Gastrocnemius medialis (tissue), 4 donors: ENCODE data around the gene SPOCK1. TPM values are rescaled to one million over a fixed set of nuclear protein-coding genes. Genes with fewer than 3 reads are reported as not detected.

Experiments
- ATAC-seq, 2 donors: fragments of 150-250 bp; one replicate each; pipeline ENCODE4 v1.9.1; 2016
- DNase-seq, 2 donors: peaks; one replicate each; pipeline ENCODE4 v3.0.0-alpha.2; 2019
- H3K27ac ChIP-seq, 4 donors: fragments of 200-600 bp; sonication (generic); 1 replicate in 1 of 4; 2 replicates in 3 of 4; pipeline ENCODE4 v1.5.1; 2016 to 2018; ENCODE audit warnings: mild to moderate bottlenecking in 2 of 4, moderate library complexity in 1 of 4
- H3K27me3 ChIP-seq, 3 donors: fragments of 200-600 bp; sonication (generic) in 2 of 3; 1 replicate in 1 of 3; 2 replicates in 2 of 3; pipeline versions ENCODE4 v1.5.1 to v1.6.0; 2016 to 2019; ENCODE audit warnings: mild to moderate bottlenecking in 1 of 3, moderate library complexity in 1 of 3
- H3K36me3 ChIP-seq, 2 donors: fragments of 200-600 bp; sonication (generic) in 1 of 2; one replicate each; pipeline ENCODE4 v1.5.1; 2017 to 2018
- H3K4me1 ChIP-seq, 2 donors: fragments of 200-600 bp; sonication (generic) in 1 of 2; one replicate each; pipeline ENCODE4 v1.5.1; 2016 to 2017; ENCODE audit warnings: mild to moderate bottlenecking in 2 of 2
- H3K4me3 ChIP-seq, 4 donors: fragments of 200-600 bp; sonication (generic) in 3 of 4; 1 replicate in 1 of 4; 2 replicates in 3 of 4; pipeline ENCODE4 v1.5.1; 2016 to 2019; ENCODE audit warnings: mild to moderate bottlenecking in 2 of 4
- H3K9me3 ChIP-seq, 3 donors: fragments of 200-600 bp; sonication (generic) in 2 of 3; 1 replicate in 1 of 3; 2 replicates in 2 of 3; pipeline ENCODE4 v1.5.1; 2016 to 2019
- POLR2A ChIP-seq, 2 donors: fragments of 450-650 bp; IDR thresholded peaks; one replicate each; pipeline ENCODE4 v1.6.1; 2017; ENCODE audit warnings: antibody characterized with exemption in 2 of 2, mild to moderate bottlenecking in 2 of 2, moderate library complexity in 2 of 2
- in situ Hi-C, 4 donors: fragments of 200-750 bp; cut with MboI; loops; one replicate each; pipeline versions ENCODE4 v1.15.0 to v1.8.0; 2017; ENCODE audit warnings: low sequenced_read_pairs in 4 of 4
- intact Hi-C: fragments of 100-400 bp; cut with DNase I; formaldehyde crosslinking; loops from one replicate; pipeline ENCODE4 v1.15.1; 2023; ENCODE audit warnings: low total_unique reads
- total RNA-seq, 4 donors: library from RNA; depleted of rRNA; stranded (reverse); fragments of >200 nt; gene quantifications; one replicate each; pipeline versions ENCODE4 v1.1.0 to v1.2.3, GENCODE V29; 2016
- TF ChIP-seq, protein P1 (sequence below), 5 experiments: fragments of 450-650 bp in 3 of 5; fragments of 200-600 bp in 2 of 5; sonication (generic) in 2 of 5; IDR thresholded peaks in 4 of 5; conservative IDR thresholded peaks in 1 of 5; 1 replicate in 4 of 5; 2 replicates in 1 of 5; pipeline ENCODE4 v1.5.1; 2016 to 2019; ENCODE audit warnings: antibody characterized with exemption in 5 of 5, mild to moderate bottlenecking in 3 of 5, moderate library complexity in 3 of 5

The SPOCK1 gene
- total RNA-seq, 4 donors from 2014 or later, result 5.8 to 33.8 (median 25.3) TPM

DNA sequence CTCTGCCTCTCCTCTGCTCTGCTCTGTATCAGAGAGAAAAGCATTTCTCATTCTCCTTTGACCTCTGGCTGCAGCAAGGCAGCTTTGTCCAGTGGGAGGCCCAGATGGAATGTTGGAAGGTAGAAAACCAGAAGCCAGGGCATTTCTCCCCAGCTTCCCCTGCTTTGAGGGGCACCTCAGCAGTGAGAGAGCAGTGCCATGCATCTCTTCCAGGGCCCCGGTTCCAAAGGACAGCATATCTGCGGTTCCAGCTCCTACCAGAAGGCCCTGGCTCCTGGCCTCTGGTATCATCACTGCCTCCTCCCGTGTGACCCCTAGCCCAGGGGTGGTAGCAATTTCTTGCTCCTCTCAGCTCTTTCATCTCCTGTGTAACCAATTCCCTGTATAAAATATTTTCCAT is 190.8 kb downstream of the SPOCK1 start:
- ATAC-seq (no peak), DNase-seq (no peak)
- Histone ChIP-seq H3K36me3 (no peaks in the 10 kb centered on the region), H3K4me3 (no peak overlapping the region), H3K9me3 (no peaks in the 10 kb centered on the region), H3K4me1 (peaks cover 0 to 8% of the 10 kb centered on the region in 2 donors), H3K27me3 (no peaks in the 10 kb centered on the region), H3K27ac (peak overlapping the region in 1 of 4 donors; percentile 20)
- in situ Hi-C loops, result no loop called here
- TF ChIP-seq POLR2A (IDR thresholded peaks at IDR 0.05), result no peak
- TF ChIP-seq, protein P1, sequence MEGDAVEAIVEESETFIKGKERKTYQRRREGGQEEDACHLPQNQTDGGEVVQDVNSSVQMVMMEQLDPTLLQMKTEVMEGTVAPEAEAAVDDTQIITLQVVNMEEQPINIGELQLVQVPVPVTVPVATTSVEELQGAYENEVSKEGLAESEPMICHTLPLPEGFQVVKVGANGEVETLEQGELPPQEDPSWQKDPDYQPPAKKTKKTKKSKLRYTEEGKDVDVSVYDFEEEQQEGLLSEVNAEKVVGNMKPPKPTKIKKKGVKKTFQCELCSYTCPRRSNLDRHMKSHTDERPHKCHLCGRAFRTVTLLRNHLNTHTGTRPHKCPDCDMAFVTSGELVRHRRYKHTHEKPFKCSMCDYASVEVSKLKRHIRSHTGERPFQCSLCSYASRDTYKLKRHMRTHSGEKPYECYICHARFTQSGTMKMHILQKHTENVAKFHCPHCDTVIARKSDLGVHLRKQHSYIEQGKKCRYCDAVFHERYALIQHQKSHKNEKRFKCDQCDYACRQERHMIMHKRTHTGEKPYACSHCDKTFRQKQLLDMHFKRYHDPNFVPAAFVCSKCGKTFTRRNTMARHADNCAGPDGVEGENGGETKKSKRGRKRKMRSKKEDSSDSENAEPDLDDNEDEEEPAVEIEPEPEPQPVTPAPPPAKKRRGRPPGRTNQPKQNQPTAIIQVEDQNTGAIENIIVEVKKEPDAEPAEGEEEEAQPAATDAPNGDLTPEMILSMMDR (IDR thresholded peaks at IDR 0.05 in 4 of 5, conservative IDR thresholded peaks at IDR 0.05 in 1 of 5), result no peak
- intact Hi-C loops, result no loop called here

- in situ Hi-C loops (no loop called here), intact Hi-C loops (no loop called here)
Measured at GRCh38 chr5:137306903-137307302, 192.2 kb downstream of the SPOCK1 start.

DNA sequence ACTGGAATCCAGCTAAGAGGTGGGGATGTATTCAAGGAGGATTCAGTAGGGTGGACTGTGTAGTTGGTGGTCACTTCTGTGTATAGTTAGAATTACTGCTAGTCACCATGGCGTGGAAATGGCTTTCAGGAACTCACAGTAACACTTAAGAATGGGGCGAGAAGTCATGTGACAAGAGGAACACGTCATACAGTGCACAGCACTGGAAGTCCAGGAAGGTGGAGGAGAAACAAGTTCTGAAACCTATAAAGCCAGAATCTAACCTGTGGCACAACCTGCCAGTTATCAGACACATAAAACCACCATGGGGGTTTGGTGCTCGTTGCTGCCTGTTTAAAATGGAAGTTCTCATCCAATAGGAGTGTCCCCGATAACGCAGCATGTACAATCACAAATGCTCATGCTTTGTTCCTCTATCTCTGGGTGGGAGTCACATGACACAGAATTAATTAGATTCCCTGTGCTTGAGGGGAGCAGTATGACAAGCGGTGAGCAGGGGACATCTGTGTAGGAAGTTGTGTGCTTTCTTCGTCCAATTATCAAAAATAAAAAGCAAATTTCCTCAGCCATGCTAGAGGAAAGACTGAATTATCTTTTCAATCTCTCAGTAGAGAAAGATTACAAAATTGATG is 193.0 kb downstream of the SPOCK1 start:
- Histone ChIP-seq H3K36me3 (no peaks in the 10 kb centered on the region), H3K27ac (no peak overlapping the region), H3K27me3 (no peaks in the 10 kb centered on the region), H3K4me1 (peaks cover 0 to 8% of the 10 kb centered on the region in 2 donors), H3K4me3 (no peak overlapping the region), H3K9me3 (no peaks in the 10 kb centered on the region)
- DNase-seq, result no peak
- TF ChIP-seq, protein P1 (IDR thresholded peaks at IDR 0.05 in 4 of 5, conservative IDR thresholded peaks at IDR 0.05 in 1 of 5), result no peak
- no peak for TF ChIP-seq POLR2A (IDR thresholded peaks at IDR 0.05)
- intact Hi-C loops, result no loop called here
- no peak for ATAC-seq
- in situ Hi-C loops, result no loop called here

More at GRCh38 chr5:137306903-137307302, 192.2 kb downstream of the SPOCK1 start:
- peaks cover 0 to 8% of the 10 kb centered on the region in 2 donors for H3K4me1 ChIP-seq
- TF ChIP-seq, protein P1 (IDR thresholded peaks at IDR 0.05 in 4 of 5, conservative IDR thresholded peaks at IDR 0.05 in 1 of 5), result no peak
- no peak for TF ChIP-seq POLR2A (IDR thresholded peaks at IDR 0.05)
- DNase-seq, result no peak
- H3K4me3 ChIP-seq, result no peak overlapping the region
- H3K27me3 ChIP-seq, result no peaks in the 10 kb centered on the region
- no peaks in the 10 kb centered on the region for H3K36me3 ChIP-seq
- H3K9me3 ChIP-seq, result no peaks in the 10 kb centered on the region
- no peak overlapping the region for H3K27ac ChIP-seq
- ATAC-seq, result no peak

DNA sequence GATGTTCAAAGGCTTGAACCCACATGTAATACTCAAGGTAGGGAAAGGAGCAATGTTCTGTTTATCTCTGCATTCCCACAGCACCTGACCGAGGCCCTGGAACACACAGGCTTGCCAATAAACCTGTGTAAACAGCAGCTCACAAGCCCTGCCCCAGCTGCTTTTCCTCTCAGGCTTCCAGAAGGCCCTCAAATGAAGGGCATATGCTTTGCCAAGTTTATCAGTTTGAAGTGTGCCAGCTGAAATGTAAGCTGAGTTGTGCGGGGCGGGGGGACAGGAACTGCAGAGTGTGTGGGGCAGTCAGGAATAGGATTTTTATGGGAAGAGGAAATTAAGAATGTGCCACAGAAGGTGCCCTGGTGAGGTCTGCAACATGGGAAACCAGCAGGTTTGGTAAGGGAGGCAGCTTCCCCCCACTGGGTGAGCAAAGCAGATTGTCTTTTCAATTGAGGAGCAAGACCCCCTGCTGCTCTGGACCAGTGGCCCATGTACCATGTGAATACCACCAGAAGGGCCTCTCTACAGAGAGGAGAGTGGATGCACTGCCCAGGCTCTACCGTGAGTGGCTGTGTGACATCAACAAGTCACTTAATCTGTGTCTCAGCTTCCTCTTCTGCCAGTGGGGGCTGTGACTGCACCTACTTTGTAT is 194.8 kb downstream of the SPOCK1 start:
- no peaks in the 10 kb centered on the region for H3K36me3 ChIP-seq
- peak in 1 of 2 donors; percentile 69 for DNase-seq
- no peaks in the 10 kb centered on the region for H3K9me3 ChIP-seq
- H3K27ac ChIP-seq, result no peak overlapping the region
- H3K4me3 ChIP-seq, result no peak overlapping the region
- H3K4me1 ChIP-seq, result peaks cover 0 to 10% of the 10 kb centered on the region in 2 donors
- intact Hi-C loops, result no loop called here
- in situ Hi-C loops, result no loop called here
- peak; percentile 71 to 83 for ATAC-seq
- H3K27me3 ChIP-seq, result no peaks in the 10 kb centered on the region
- TF ChIP-seq, protein P1 (IDR thresholded peaks at IDR 0.05 in 4 of 5, conservative IDR thresholded peaks at IDR 0.05 in 1 of 5), result no peak
- TF ChIP-seq POLR2A (IDR thresholded peaks at IDR 0.05), result no peak
